A549 (cell line): ENCODE measurements around the gene PIK3R4. TPM values are rescaled to one million over a fixed set of nuclear protein-coding genes. Genes with fewer than 3 reads are reported as not detected.

Source experiments
- ATAC-seq, 2 experiments: fragments of 200-7000 bp in 1 of 2; fragments of >200 bp in 1 of 2; cut with Nextera tagmentation in 1 of 2; cut with Tn5 transposase in 1 of 2; 3 replicates each; pipeline versions ENCODE4 v1.8.0 to v1.9.1; 2018 to 2020; ENCODE audit warnings: mild to moderate bottlenecking in 1 of 2, moderate library complexity in 1 of 2
- CTCF ChIA-PET: fragments of 300-600 bp; sonication (Branson Sonifier 250); formaldehyde crosslinking; extraction: SDS; loops from one replicate; lab custom pipeline; 2021; ENCODE audit warnings: antibody characterized with exemption, inconsistent platforms; lab: Yijun Ruan, JAX
- POLR2A ChIA-PET: fragments of 350-600 bp; formaldehyde crosslinking; extraction: SDS; loops from one replicate; lab custom pipeline; 2021; ENCODE audit warnings: antibody characterized with exemption, inconsistent platforms; lab: Yijun Ruan, JAX
- DNase-seq, 2 experiments: peaks; one replicate each; pipeline versions ENCODE4 v3.0.0 to v3.0.0-alpha.2; 2011 to 2016; ENCODE audit warnings: low read depth in 1 of 2, low spot score in 1 of 2
- FAIRE-seq: peaks from 2 replicates; lab custom pipeline; 2011; peaks lifted over from hg19 to GRCh38; lab: Jason Lieb, UNC
- H3K27ac ChIP-seq, 2 experiments: fragments of >200 bp; sonication (Bioruptor Twin); formaldehyde crosslinking; 3 replicates each; pipeline ENCODE4 v1.5.1; 2016 to 2017
- H3K4me1 ChIP-seq: fragments of >200 bp; sonication (Bioruptor Twin); formaldehyde crosslinking; 3 replicates; pipeline ENCODE4 v1.6.1; 2016
- H3K4me2 ChIP-seq: fragments of >200 bp; sonication (Bioruptor Twin); formaldehyde crosslinking; 3 replicates; pipeline ENCODE4 v1.6.1; 2016
- H3K4me3 ChIP-seq: fragments of >200 bp; sonication (Bioruptor Twin); formaldehyde crosslinking; 3 replicates; pipeline ENCODE4 v1.5.1; 2016
- H3K9me3 ChIP-seq: fragments of >200 bp; sonication (Bioruptor Twin); formaldehyde crosslinking; 3 replicates; pipeline ENCODE4 v1.6.1; 2016
- BCL3 ChIP-seq: fragments of >200 bp; sonication (Bioruptor Twin); formaldehyde crosslinking; IDR thresholded peaks from 3 replicates; pipeline ENCODE4 v1.6.1; 2016
- BHLHE40 ChIP-seq: IDR thresholded peaks from 2 replicates; pipeline ENCODE4 v1.6.1; 2012; ENCODE audit warnings: low read depth, low read length, inconsistent platforms
- CBX2 ChIP-seq: fragments of 200-600 bp; sonication (generic); IDR thresholded peaks from 2 replicates; pipeline ENCODE4 v1.6.1; 2016; ENCODE audit warnings: low read depth, mild to moderate bottlenecking, borderline replicate concordance
- CBX8 ChIP-seq: fragments of 200-600 bp; sonication (generic); IDR thresholded peaks from 2 replicates; pipeline ENCODE4 v1.6.1; 2016
- CEBPB ChIP-seq, 2 experiments: fragments of >200 bp in 1 of 2; sonication (Bioruptor Twin) in 1 of 2; formaldehyde crosslinking in 1 of 2; IDR thresholded peaks; 2 replicates each; pipeline ENCODE4 v1.6.1; 2012 to 2016
- CHD4 ChIP-seq: fragments of 200-600 bp; sonication (generic); IDR thresholded peaks from 2 replicates; pipeline ENCODE4 v1.6.1; 2016; ENCODE audit warnings: antibody characterized with exemption, mild to moderate bottlenecking, borderline replicate concordance
- E2F6 ChIP-seq: IDR thresholded peaks from 2 replicates; pipeline ENCODE4 v1.6.1; 2012; ENCODE audit warnings: low read depth, borderline replicate concordance
- EHF ChIP-seq: fragments of 250-450 bp; sonication (Bioruptor Pico); IDR thresholded peaks from 2 replicates; pipeline ENCODE4 v1.5.0; 2020; ENCODE audit warnings: mild to moderate bottlenecking
- EHMT2 ChIP-seq: fragments of 200-600 bp; sonication (generic); IDR thresholded peaks from 2 replicates; pipeline ENCODE4 v1.6.1; 2016; ENCODE audit warnings: antibody characterized with exemption, low read depth, mild to moderate bottlenecking, moderate library complexity
- ELK1 ChIP-seq: fragments of 150-350 bp; IDR thresholded peaks from 2 replicates; pipeline ENCODE4 v1.6.1; 2014; ENCODE audit warnings: low read depth, mild to moderate bottlenecking, low read length
- FOSL2 ChIP-seq, 2 experiments: fragments of 450-650 bp in 1 of 2; fragments of >200 bp in 1 of 2; sonication (Bioruptor Twin) in 1 of 2; formaldehyde crosslinking; IDR thresholded peaks; 2 replicates each; pipeline versions ENCODE4 v1.5.0 to v1.6.1; 2016 to 2020; ENCODE audit warnings: mild to moderate bottlenecking in 1 of 2, moderate library complexity in 1 of 2
- HES2 ChIP-seq: fragments of >200 bp; sonication (Bioruptor Twin); formaldehyde crosslinking; IDR thresholded peaks from 2 replicates; pipeline ENCODE4 v1.6.1; 2016
- HMGXB4 ChIP-seq: fragments of 250-450 bp; sonication (Bioruptor Pico); IDR thresholded peaks from 2 replicates; pipeline ENCODE4 v1.5.0; 2021; ENCODE audit warnings: mild to moderate bottlenecking, moderate library complexity, borderline replicate concordance
- HOXA7 ChIP-seq: fragments of 250-450 bp; sonication (Bioruptor Pico); IDR thresholded peaks from 2 replicates; pipeline ENCODE4 v1.5.0; 2020; ENCODE audit warnings: mild to moderate bottlenecking, moderate library complexity
- HOXB13 ChIP-seq: fragments of 250-450 bp; sonication (Bioruptor Pico); IDR thresholded peaks from 2 replicates; pipeline ENCODE4 v1.5.0; 2020; ENCODE audit warnings: low read depth, mild to moderate bottlenecking, moderate library complexity
- HOXB5 ChIP-seq: fragments of 250-450 bp; sonication (Bioruptor Pico); IDR thresholded peaks from 2 replicates; pipeline ENCODE4 v1.5.0; 2020; ENCODE audit warnings: mild to moderate bottlenecking, moderate library complexity
- KDM1A ChIP-seq: fragments of 200-600 bp; sonication (generic); IDR thresholded peaks from 2 replicates; pipeline ENCODE4 v1.6.1; 2016; ENCODE audit warnings: low read depth, mild to moderate bottlenecking
- MAFK ChIP-seq: fragments of 450-650 bp; IDR thresholded peaks from 2 replicates; pipeline ENCODE4 v1.6.1; 2014; ENCODE audit not compliant: partially characterized antibody
- MAX ChIP-seq: IDR thresholded peaks from 2 replicates; pipeline ENCODE4 v1.6.1; 2012
- MAZ ChIP-seq: fragments of 150-350 bp; IDR thresholded peaks from 2 replicates; pipeline ENCODE4 v1.6.1; 2014; ENCODE audit warnings: antibody characterized with exemption, low read depth, low read length, borderline replicate concordance
- MYC ChIP-seq: IDR thresholded peaks from 2 replicates; pipeline ENCODE4 v1.6.1; 2012; ENCODE audit warnings: mild to moderate bottlenecking, inconsistent platforms, low read length, improper control_type of control experiment, borderline replicate concordance
- NFE2L2 ChIP-seq: fragments of 150-350 bp; conservative IDR thresholded peaks from 2 replicates; pipeline ENCODE4 v1.6.1; 2014; ENCODE audit warnings: low read length
- PBX3 ChIP-seq: IDR thresholded peaks from 2 replicates; pipeline ENCODE4 v1.6.1; 2012
- PHF8 ChIP-seq: fragments of 200-600 bp; sonication (generic); IDR thresholded peaks from 2 replicates; pipeline ENCODE4 v1.6.1; 2016; ENCODE audit warnings: low read depth, mild to moderate bottlenecking, antibody characterized with exemption, moderate library complexity, borderline replicate concordance
- POLR2A ChIP-seq: IDR thresholded peaks from 2 replicates; pipeline ENCODE4 v1.6.1; 2012; ENCODE audit warnings: mild to moderate bottlenecking, low read length
- RAD21 ChIP-seq, 2 experiments: fragments of >200 bp in 1 of 2; sonication (Bioruptor Twin) in 1 of 2; formaldehyde crosslinking in 1 of 2; IDR thresholded peaks in 1 of 2; conservative IDR thresholded peaks in 1 of 2; 2 replicates in 1 of 2; 3 replicates in 1 of 2; pipeline ENCODE4 v1.6.1; 2012 to 2018; ENCODE audit warnings: inconsistent platforms in 1 of 2
- RARB ChIP-seq: fragments of 250-450 bp; sonication (Bioruptor Pico); IDR thresholded peaks from 2 replicates; pipeline ENCODE4 v1.8.0; 2021; ENCODE audit warnings: mild to moderate bottlenecking, moderate library complexity
- SMC3 ChIP-seq: fragments of >200 bp; sonication (Bioruptor Twin); formaldehyde crosslinking; IDR thresholded peaks from 3 replicates; pipeline ENCODE4 v1.6.1; 2018; ENCODE audit warnings: inconsistent platforms
- SREBF2 ChIP-seq: fragments of 450-650 bp; IDR thresholded peaks from 2 replicates; pipeline ENCODE4 v1.6.1; 2014; ENCODE audit warnings: mild to moderate bottlenecking, moderate library complexity
- TFCP2L1 ChIP-seq: fragments of 250-450 bp; sonication (Bioruptor Pico); IDR thresholded peaks from 2 replicates; pipeline ENCODE4 v1.5.0; 2021; ENCODE audit warnings: mild to moderate bottlenecking
- TP53 ChIP-seq: fragments of 250-450 bp; sonication (Bioruptor Pico); IDR thresholded peaks from 2 replicates; pipeline ENCODE4 v1.5.0; 2021; ENCODE audit warnings: mild to moderate bottlenecking, moderate library complexity
- ZNF302 ChIP-seq: fragments of 250-450 bp; sonication (Bioruptor Pico); IDR thresholded peaks from 2 replicates; pipeline ENCODE4 v1.9.0; 2021; ENCODE audit warnings: inconsistent platforms, mild to moderate bottlenecking, moderate library complexity
- WGBS: methylation state at CpG from one replicate; pipeline ENCODE4 v1.1.6; 2017; ENCODE audit errors: missing lambda C conversion rate; 5-methylcytosine and 5-hydroxymethylcytosine counted together
- polyA plus RNA-seq, 4 experiments: library from polyadenylated mRNA; depleted of rRNA in 3 of 4; stranded (reverse); fragments of >200 nt; fragmentation: RNase III in 1 of 4; extraction: RNeasy Plus Mini Kit Qiagen cat#74134 plus additional on column Dnase treatment in 1 of 4; gene quantifications; 2 replicates in 3 of 4; 3 replicates in 1 of 4; pipeline ENCODE4 v1.2.3, GENCODE V29; 2011 to 2017

Gene PIK3R4
- polyA plus RNA-seq, 2 of the 4 experiments (the other 2 are of a cell fraction): 18.2 to 27.8 TPM

- Histone ChIP-seq H3K4me3 (no peak overlapping the region), H3K27ac (no peak overlapping the region), H3K9me3 (no peaks in the 10 kb centered on the region), H3K4me2 (no peak overlapping the region), H3K4me1 (no peaks in the 10 kb centered on the region)
- 8% methylated on average over 1 of the region's 1 CpG for WGBS
- FAIRE-seq (no peak), ATAC-seq (no peak), DNase-seq (no peak)
- POLR2A ChIA-PET: no interaction called here
- TF ChIP-seq HES2 (no peak), RARB (CRISPR knock-in tag) (no peak), FOSL2 (IDR thresholded peaks at IDR 0.05) (no peak), FOSL2 (CRISPR knock-in tag; IDR thresholded peaks at IDR 0.05) (no peak), HOXB5 (CRISPR knock-in tag) (no peak), CBX8 (no peak), HOXB13 (no peak), TFCP2L1 (CRISPR knock-in tag) (no peak), SREBF2 (no peak), HMGXB4 (no peak), CHD4 (no peak), NFE2L2 (no peak), PHF8 (no peak), TP53 (CRISPR knock-in tag) (no peak), MAZ (no peak), MYC (no peak), RAD21 (conservative IDR thresholded peaks at IDR 0.05 in 1 of 2, IDR thresholded peaks at IDR 0.05 in 1 of 2) (no peak), KDM1A (no peak)
- CTCF ChIA-PET: no interaction called here
Measured at GRCh38 chr3:130645261-130645660, 101.4 kb downstream of the PIK3R4 start.

- no peaks in the 10 kb centered on the region for H3K4me1 ChIP-seq
- TF ChIP-seq E2F6 (no peak), EHMT2 (no peak), MAZ (no peak), MAX (no peak), CEBPB (IDR thresholded peaks at IDR 0.05) (no peak), PBX3 (no peak), ELK1 (no peak), POLR2A (no peak), SMC3 (no peak), CBX2 (no peak), RAD21 (conservative IDR thresholded peaks at IDR 0.05 in 1 of 2, IDR thresholded peaks at IDR 0.05 in 1 of 2) (no peak), BHLHE40 (no peak), BCL3 (no peak), EHF (CRISPR knock-in tag) (no peak), MAFK (no peak), ZNF302 (CRISPR knock-in tag) (no peak), HOXA7 (CRISPR knock-in tag) (no peak)
- ChIA-PET CTCF (no interaction called here), POLR2A (no interaction called here)
- H3K4me2 ChIP-seq: no peak overlapping the region
- DNase-seq: no peak
- ATAC-seq: no peak
- H3K27ac ChIP-seq: no peak overlapping the region
- no peak overlapping the region for H3K4me3 ChIP-seq
- no peaks in the 10 kb centered on the region for H3K9me3 ChIP-seq
- FAIRE-seq: no peak
- WGBS: 38% methylated on average over 4 of the region's 4 CpGs
Measured at GRCh38 chr3:130644628-130645253, 101.9 kb downstream of the PIK3R4 start.
